ENCODE results near the gene ANTXR1. TPM values are rescaled to one million over a fixed set of nuclear protein-coding genes. Genes with fewer than 3 reads are reported as not detected.

The ANTXR1 gene
- total and polyA plus RNA-seq, 9 of the 15 experiments (the other 6 are each of a cell fraction or from before 2014, with no cell fraction given), result 0.07 to 1.00 (median 0.54) TPM

GRCh38 chr2:69159986-69160385 lies 147.0 kb downstream of the ANTXR1 start:
- Histone ChIP-seq H3K4me3 (no peak overlapping the region), H3K9ac (ENCODE audit: insufficient read depth in 1 of 2, low read depth in 2 of 2, low read length in 2 of 2) (no peak overlapping the region; a peak in 1 of 4 replicates), H2AFZ (ENCODE audit: low read depth, low read length) (no peak overlapping the region), H3K4me1 (replicated peaks in 1 of 2; ENCODE audit: control insufficient read depth in 2 of 2, insufficient read depth in 2 of 2, low read length in 2 of 2) (no peaks in the 10 kb centered on the region; a peak in 1 of 5 replicates), H3K36me3 (ENCODE audit: control insufficient read depth, insufficient read depth, low read length) (no peaks in the 10 kb centered on the region), H3K9me3 (replicated peaks; ENCODE audit: control insufficient read depth, insufficient read depth, low read depth, low read length) (no peaks in the 10 kb centered on the region), H3K79me2 (ENCODE audit: control insufficient read depth, insufficient read depth, low read length) (no peaks in the 10 kb centered on the region), H3K27ac (ENCODE audit: extremely low read depth, low read depth, low read length) (no peak overlapping the region), H3K27me3 (ENCODE audit: control insufficient read depth in 2 of 2, insufficient read depth in 2 of 2, low read length in 2 of 2) (peaks cover 9 to 44% of the 10 kb centered on the region in 2 experiments), H3K9me1 (ENCODE audit: control insufficient read depth, insufficient read depth, low read length) (no peaks in the 10 kb centered on the region), H3K4me2 (ENCODE audit: insufficient read depth, low read length) (no peak overlapping the region), H4K20me1 (replicated peaks; ENCODE audit: control insufficient read depth, insufficient read depth, low read length) (no peaks in the 10 kb centered on the region)
- 2% methylated on average over 6 of the region's 6 CpGs for WGBS (ENCODE audit: insufficient coverage, low coverage, missing lambda C conversion rate)
- CTCF ChIA-PET (ENCODE audit: low intra/inter-chr PET ratio), result interaction anchor here (0.5 to 0.6 kb wide), 2 partner anchors 16 to 168 kb away, joined by 3 to 4 read pairs; no protein-coding TSS in a partner anchor
- peak; percentile 69 for ATAC-seq
- POLR2A ChIA-PET, result no interaction called here
- no TSS peak for BruUV-seq (replicated peaks)
- DNase-seq (ENCODE audit: extremely low read depth in 1 of 4, low spot score in 3 of 4), result peak in 1 of 4 experiments; percentile 13
- intact Hi-C loops (cut with micrococcal nuclease) (no loop called here), in situ Hi-C loops (cut with MboI) (no loop called here)
- FAIRE-seq, result no peak
- TF ChIP-seq CC2D1A (IDR thresholded peaks at IDR 0.05) (no peak), ASH1L (IDR thresholded peaks at IDR 0.05; ENCODE audit: borderline replicate concordance, low read depth, partially characterized antibody) (no peak), ZNF384 (IDR thresholded peaks at IDR 0.05; ENCODE audit: low read depth, low read length) (peak; percentile 32; the same call in 1 of the 2 replicates), MYNN (IDR thresholded peaks at IDR 0.05) (no peak), MYNN (CRISPR knock-in tag; IDR thresholded peaks at IDR 0.05) (no peak), CTCF (IDR thresholded peaks at IDR 0.05 in 2 of 3, conservative IDR thresholded peaks at IDR 0.05 in 1 of 3; ENCODE audit: insufficient read depth in 2 of 3, low read depth in 1 of 3, low read length in 3 of 3) (peak in 2 of 3 experiments; percentile 30 to 31; a peak in 1 of 6 replicates), NCOR1 (IDR thresholded peaks at IDR 0.05) (no peak), HMG20A (CRISPR knock-in tag; conservative IDR thresholded peaks at IDR 0.05) (no peak), SRSF7 (optimal IDR thresholded peaks at IDR 0.05; ENCODE audit: low read depth, low read length) (no peak), THAP7 (CRISPR knock-in tag; IDR thresholded peaks at IDR 0.05) (no peak), ZNF143 (CRISPR knock-in tag; IDR thresholded peaks at IDR 0.05) (no peak), PTTG1 (tag; IDR thresholded peaks at IDR 0.05; ENCODE audit: low read depth) (no peak), ZNF165 (CRISPR knock-in tag; IDR thresholded peaks at IDR 0.05; ENCODE audit: borderline replicate concordance) (no peak), RAD21 (CRISPR knock-in tag; conservative IDR thresholded peaks at IDR 0.05 in 1 of 2, IDR thresholded peaks at IDR 0.05 in 1 of 2) (peak in 1 of 2 experiments; percentile 43; a peak in 2 of 4 replicates), ZBTB26 (CRISPR knock-in tag; IDR thresholded peaks at IDR 0.05) (no peak), IRF1 (CRISPR knock-in tag; IDR thresholded peaks at IDR 0.05; ENCODE audit: borderline replicate concordance) (no peak), ZNF3 (CRISPR knock-in tag; IDR thresholded peaks at IDR 0.05) (no peak), SIX5 (IDR thresholded peaks at IDR 0.05; ENCODE audit: borderline replicate concordance in 1 of 2, insufficient read depth in 1 of 2, low read depth in 1 of 2, low read length in 2 of 2) (no peak), RBM25 (IDR thresholded peaks at IDR 0.05; ENCODE audit: low read depth, low read length, severe bottlenecking) (no peak)
